ENCODE results near the gene C3orf20. TPM values are rescaled to one million over a fixed set of nuclear protein-coding genes. Genes with fewer than 3 reads are reported as not detected.

The C3orf20 gene
- total RNA-seq, 1 experiment from 2014 or later = 0.28 TPM

DNA sequence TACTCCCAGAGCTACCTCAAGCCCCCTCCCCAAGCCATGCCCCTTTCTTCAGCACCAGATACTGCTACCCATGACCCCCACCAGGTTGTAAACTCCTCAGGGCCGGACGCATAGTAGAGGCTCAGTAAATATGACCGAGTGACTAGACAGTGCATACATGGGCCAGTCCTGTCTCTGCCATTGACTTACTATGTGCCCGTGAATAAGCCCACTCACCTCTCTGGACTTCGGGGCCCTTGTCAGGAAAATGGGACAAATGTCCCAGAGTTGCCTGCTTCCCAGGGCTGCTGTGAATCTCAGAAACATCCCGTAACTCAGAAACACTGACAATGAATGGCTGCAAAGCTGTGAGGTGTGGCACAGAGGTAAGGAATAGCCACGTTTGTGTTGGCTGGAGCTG, 95.7 kb downstream of the C3orf20 start:
- BruUV-seq (replicated peaks) = no TSS peak
- no peak for DNase-seq
- Mint-ChIP-seq H3K36me3 (ENCODE audit: insufficient read depth, unreplicated experiment) (no peaks in the 10 kb centered on the region), H3K4me1 (ENCODE audit: low read depth, unreplicated experiment) (no peaks in the 10 kb centered on the region), H3K4me3 (ENCODE audit: low read depth, unreplicated experiment) (no peak overlapping the region), H3K9me3 (ENCODE audit: low read depth, unreplicated experiment) (no peaks in the 10 kb centered on the region), H3K27me3 (ENCODE audit: unreplicated experiment) (peaks cover 66% of the 10 kb centered on the region), H3K27ac (ENCODE audit: unreplicated experiment) (no peak overlapping the region)
- CTCF ChIA-PET = interaction anchor here (0.6 kb wide), 1 partner anchor 945 kb away, joined by 3 read pairs; no protein-coding TSS in a partner anchor
- intact Hi-C loops (cut with micrococcal nuclease; ENCODE audit: unreplicated experiment) = no loop called here
- TF ChIP-seq, protein P1, sequence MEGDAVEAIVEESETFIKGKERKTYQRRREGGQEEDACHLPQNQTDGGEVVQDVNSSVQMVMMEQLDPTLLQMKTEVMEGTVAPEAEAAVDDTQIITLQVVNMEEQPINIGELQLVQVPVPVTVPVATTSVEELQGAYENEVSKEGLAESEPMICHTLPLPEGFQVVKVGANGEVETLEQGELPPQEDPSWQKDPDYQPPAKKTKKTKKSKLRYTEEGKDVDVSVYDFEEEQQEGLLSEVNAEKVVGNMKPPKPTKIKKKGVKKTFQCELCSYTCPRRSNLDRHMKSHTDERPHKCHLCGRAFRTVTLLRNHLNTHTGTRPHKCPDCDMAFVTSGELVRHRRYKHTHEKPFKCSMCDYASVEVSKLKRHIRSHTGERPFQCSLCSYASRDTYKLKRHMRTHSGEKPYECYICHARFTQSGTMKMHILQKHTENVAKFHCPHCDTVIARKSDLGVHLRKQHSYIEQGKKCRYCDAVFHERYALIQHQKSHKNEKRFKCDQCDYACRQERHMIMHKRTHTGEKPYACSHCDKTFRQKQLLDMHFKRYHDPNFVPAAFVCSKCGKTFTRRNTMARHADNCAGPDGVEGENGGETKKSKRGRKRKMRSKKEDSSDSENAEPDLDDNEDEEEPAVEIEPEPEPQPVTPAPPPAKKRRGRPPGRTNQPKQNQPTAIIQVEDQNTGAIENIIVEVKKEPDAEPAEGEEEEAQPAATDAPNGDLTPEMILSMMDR (IDR thresholded peaks at IDR 0.05; ENCODE audit: unreplicated experiment) = no peak

DNA sequence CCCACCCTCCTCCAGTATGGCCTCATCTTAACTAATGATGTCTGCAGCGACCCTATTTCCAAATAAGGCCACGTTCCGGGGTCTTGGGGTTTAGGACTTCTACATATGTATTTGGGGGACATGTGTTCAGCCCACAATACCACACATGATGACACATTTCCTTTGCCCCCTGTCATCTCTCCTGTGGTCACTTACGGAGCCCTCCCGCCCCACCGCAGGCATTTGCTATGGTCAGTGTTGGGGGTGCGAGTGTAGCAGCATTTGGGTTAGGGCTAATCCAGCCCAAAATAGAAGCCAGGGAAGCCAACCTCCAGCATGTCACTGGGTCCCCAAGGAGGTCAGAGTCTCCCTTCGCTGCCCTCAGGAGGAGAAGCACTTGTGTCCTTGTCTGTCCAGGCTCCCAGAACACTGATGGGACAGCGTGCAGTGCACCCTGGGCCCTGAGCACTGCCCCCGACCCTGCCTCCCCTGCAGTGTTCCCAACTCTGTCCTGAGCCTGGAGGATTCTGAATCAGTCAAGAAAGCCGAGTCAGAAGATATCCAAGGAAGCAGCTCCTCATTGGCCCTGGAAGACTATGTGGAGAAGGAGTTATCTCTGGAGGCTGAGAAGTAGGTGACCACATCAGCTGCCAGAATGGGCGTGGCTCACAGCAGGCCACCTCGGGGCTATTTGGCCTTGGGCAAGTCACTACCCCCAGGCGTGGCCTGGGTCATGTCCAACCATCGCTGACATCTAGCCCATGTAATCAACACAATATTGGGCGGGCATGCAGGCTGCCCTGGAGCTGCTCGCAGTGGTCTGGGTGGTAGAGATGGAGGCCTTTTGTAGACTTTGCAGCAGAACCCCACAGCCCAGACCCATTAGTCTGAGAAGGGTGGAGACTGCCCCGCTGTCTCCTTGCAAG, 96.9 kb downstream of the C3orf20 start:
- no peak for DNase-seq
- H3K4me3 Mint-ChIP-seq (ENCODE audit: low read depth, unreplicated experiment) = no peak overlapping the region
- peaks cover 62% of the 10 kb centered on the region for H3K27me3 Mint-ChIP-seq (ENCODE audit: unreplicated experiment)
- CTCF ChIA-PET = no interaction called here
- no peak overlapping the region for H3K27ac Mint-ChIP-seq (ENCODE audit: unreplicated experiment)
- TF ChIP-seq, protein P1 (IDR thresholded peaks at IDR 0.05; ENCODE audit: unreplicated experiment) = no peak
- H3K9me3 Mint-ChIP-seq (ENCODE audit: low read depth, unreplicated experiment) = no peaks in the 10 kb centered on the region
- H3K36me3 Mint-ChIP-seq (ENCODE audit: insufficient read depth, unreplicated experiment) = no peaks in the 10 kb centered on the region
- no peaks in the 10 kb centered on the region for H3K4me1 Mint-ChIP-seq (ENCODE audit: low read depth, unreplicated experiment)
- BruUV-seq (replicated peaks) = no TSS peak
- intact Hi-C loops (cut with micrococcal nuclease; ENCODE audit: unreplicated experiment) = no loop called here

GRCh38 chr3:14772533-14773138, 97.7 kb downstream of the C3orf20 start:
- Mint-ChIP-seq H3K4me1 (ENCODE audit: low read depth, unreplicated experiment) (no peaks in the 10 kb centered on the region), H3K36me3 (ENCODE audit: insufficient read depth, unreplicated experiment) (no peaks in the 10 kb centered on the region), H3K27me3 (ENCODE audit: unreplicated experiment) (peaks cover 58% of the 10 kb centered on the region), H3K9me3 (ENCODE audit: low read depth, unreplicated experiment) (no peaks in the 10 kb centered on the region), H3K27ac (ENCODE audit: unreplicated experiment) (no peak overlapping the region), H3K4me3 (ENCODE audit: low read depth, unreplicated experiment) (no peak overlapping the region)
- no peak for DNase-seq
- no TSS peak for BruUV-seq (replicated peaks)
- CTCF ChIA-PET = no interaction called here
- TF ChIP-seq, protein P1 (IDR thresholded peaks at IDR 0.05; ENCODE audit: unreplicated experiment) = no peak
- intact Hi-C loops (cut with micrococcal nuclease; ENCODE audit: unreplicated experiment) = no loop called here

DNA sequence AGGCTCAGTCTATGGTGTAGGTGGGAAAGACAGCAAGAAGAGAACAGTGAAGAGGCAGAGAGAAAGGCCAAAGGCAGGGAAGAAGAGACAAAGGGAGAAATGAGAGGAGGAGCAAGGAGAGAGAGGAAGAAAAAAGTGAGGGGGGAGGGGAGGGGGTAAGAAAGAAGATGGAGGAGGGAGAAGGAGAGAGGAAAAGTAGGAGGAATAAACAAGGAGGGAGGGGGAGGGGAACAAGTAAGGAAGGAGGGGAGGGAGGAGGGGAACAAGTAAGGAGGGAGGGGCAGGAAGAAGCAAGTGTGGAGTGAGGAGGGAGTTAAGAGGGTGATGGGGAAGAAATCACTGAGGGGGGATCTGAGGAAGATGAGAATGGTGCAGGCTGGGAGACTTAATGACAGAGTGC, 98.3 kb downstream of the C3orf20 start:
- Mint-ChIP-seq H3K4me1 (ENCODE audit: low read depth, unreplicated experiment) (no peaks in the 10 kb centered on the region), H3K9me3 (ENCODE audit: low read depth, unreplicated experiment) (no peaks in the 10 kb centered on the region), H3K4me3 (ENCODE audit: low read depth, unreplicated experiment) (no peak overlapping the region), H3K36me3 (ENCODE audit: insufficient read depth, unreplicated experiment) (no peaks in the 10 kb centered on the region), H3K27ac (ENCODE audit: unreplicated experiment) (no peak overlapping the region), H3K27me3 (ENCODE audit: unreplicated experiment) (peaks cover 58% of the 10 kb centered on the region)
- no TSS peak for BruUV-seq (replicated peaks)
- intact Hi-C loops (cut with micrococcal nuclease; ENCODE audit: unreplicated experiment) = no loop called here
- no peak for DNase-seq
- CTCF ChIA-PET = no interaction called here
- TF ChIP-seq, protein P1 (IDR thresholded peaks at IDR 0.05; ENCODE audit: unreplicated experiment) = no peak

All from Calu3 (cell line).